ENCODE data around the gene EGLN1. TPM values are rescaled to one million over a fixed set of nuclear protein-coding genes. Genes with fewer than 3 reads are reported as not detected.
"Not testable (repeated sequence)": the region's sequence is repeated elsewhere in the genome, so short reads cannot be mapped to it uniquely, and the experiment has no call there.

Gene EGLN1
- total RNA-seq, 2 donors from 2014 or later = 36.6 to 79.1 TPM

DNA sequence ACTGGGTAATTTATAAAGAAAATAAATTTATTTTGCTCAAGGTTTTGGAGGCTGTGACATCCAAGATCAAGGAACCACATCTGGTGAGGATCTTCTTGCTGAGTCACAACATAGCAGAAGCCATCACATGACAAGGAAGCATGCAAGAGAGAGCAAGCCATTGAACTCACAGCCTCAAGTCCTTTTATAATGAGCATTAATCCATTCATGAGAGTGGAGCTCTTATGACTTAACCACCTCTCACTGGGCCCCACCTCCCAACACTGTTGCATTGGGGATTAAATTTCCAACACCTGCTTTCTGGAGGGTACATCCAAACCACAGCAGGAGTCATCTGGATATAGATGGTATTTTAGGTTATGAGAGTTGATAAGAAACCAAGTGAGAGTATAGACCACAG, 20.6 kb upstream of the EGLN1 start:
- Histone ChIP-seq H3K4me1 (no peaks in the 10 kb centered on the region), H3K36me3 (no peaks in the 10 kb centered on the region), H3K4me3 (no peak overlapping the region), H3K9me3 (no peaks in the 10 kb centered on the region), H3K9ac (ENCODE audit: low read depth in 2 of 2, low read length in 2 of 2) (no peak overlapping the region), H3K27me3 (no peaks in the 10 kb centered on the region), H3K27ac (no peak overlapping the region)
- TF ChIP-seq, protein P1, sequence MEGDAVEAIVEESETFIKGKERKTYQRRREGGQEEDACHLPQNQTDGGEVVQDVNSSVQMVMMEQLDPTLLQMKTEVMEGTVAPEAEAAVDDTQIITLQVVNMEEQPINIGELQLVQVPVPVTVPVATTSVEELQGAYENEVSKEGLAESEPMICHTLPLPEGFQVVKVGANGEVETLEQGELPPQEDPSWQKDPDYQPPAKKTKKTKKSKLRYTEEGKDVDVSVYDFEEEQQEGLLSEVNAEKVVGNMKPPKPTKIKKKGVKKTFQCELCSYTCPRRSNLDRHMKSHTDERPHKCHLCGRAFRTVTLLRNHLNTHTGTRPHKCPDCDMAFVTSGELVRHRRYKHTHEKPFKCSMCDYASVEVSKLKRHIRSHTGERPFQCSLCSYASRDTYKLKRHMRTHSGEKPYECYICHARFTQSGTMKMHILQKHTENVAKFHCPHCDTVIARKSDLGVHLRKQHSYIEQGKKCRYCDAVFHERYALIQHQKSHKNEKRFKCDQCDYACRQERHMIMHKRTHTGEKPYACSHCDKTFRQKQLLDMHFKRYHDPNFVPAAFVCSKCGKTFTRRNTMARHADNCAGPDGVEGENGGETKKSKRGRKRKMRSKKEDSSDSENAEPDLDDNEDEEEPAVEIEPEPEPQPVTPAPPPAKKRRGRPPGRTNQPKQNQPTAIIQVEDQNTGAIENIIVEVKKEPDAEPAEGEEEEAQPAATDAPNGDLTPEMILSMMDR (IDR thresholded peaks at IDR 0.05) = no peak
- no peak for DNase-seq
- intact Hi-C loops (cut with DNase I) = no loop called here

- no peak overlapping the region for H3K4me3 ChIP-seq
- H3K9me3 ChIP-seq = no peaks in the 10 kb centered on the region
- DNase-seq = no peak
- H3K27ac ChIP-seq = no peak overlapping the region
- H3K27me3 ChIP-seq = no peaks in the 10 kb centered on the region
- TF ChIP-seq, protein P1 (IDR thresholded peaks at IDR 0.05) = no peak
- intact Hi-C loops (cut with DNase I) = no loop called here
- H3K9ac ChIP-seq (ENCODE audit: low read depth in 2 of 2, low read length in 2 of 2) = no peak overlapping the region
- H3K36me3 ChIP-seq = no peaks in the 10 kb centered on the region
- H3K4me1 ChIP-seq = no peaks in the 10 kb centered on the region
Observed at GRCh38 chr1:231432996-231433395, 10.9 kb upstream of the EGLN1 start.

DNA sequence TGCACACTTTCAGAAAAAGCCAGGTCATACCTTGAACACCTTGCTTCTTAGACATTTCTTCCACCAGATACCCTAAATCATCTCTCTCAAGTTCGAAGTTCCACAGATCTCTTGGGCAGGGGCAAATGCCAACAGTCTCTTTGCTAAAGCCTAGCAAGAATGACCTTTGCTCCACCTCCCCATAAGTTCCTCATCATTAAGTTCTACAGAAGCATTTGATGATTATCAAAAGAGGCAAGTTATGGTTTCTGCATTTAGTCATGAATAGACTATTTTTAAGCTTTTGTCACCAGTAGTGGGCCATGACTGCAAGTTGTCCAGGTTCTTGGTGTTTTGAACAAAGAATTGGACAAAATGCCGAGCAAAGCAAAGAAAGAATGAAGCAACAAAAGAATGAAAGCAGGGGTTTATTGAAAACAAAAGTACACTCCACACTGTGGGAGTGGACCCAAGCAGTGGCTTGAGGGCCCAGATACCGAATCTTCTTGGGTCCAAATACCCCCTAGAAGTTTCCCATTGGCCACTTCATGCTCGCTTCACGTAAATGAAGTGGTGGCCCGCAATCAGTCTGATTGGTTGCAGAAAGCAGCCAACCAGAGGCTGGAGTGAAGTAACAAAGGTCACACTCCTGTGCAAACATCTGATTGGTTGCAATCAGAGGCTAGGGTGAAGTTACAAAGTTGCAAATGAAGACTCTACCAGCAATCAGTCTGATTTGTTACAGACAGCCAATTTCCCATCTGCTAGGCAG, 9.8 kb upstream of the EGLN1 start:
- Histone ChIP-seq H3K36me3 (no peaks in the 10 kb centered on the region), H3K27ac (no peak overlapping the region), H3K4me3 (no peak overlapping the region), H3K4me1 (no peaks in the 10 kb centered on the region), H3K27me3 (no peaks in the 10 kb centered on the region), H3K9ac (ENCODE audit: low read depth in 2 of 2, low read length in 2 of 2) (no peak overlapping the region), H3K9me3 (no peaks in the 10 kb centered on the region)
- intact Hi-C loops (cut with DNase I) = no loop called here
- TF ChIP-seq, protein P1 (IDR thresholded peaks at IDR 0.05) = no peak
- DNase-seq = no peak

GRCh38 chr1:231430678-231431352, 8.7 kb upstream of the EGLN1 start:
- H3K27me3 ChIP-seq; H3K9me3 ChIP-seq; H3K4me3 ChIP-seq; H3K4me1 ChIP-seq; DNase-seq; H3K9ac ChIP-seq (ENCODE audit: low read depth in 2 of 2, low read length in 2 of 2); H3K27ac ChIP-seq; intact Hi-C loops (cut with DNase I); H3K36me3 ChIP-seq: not testable (repeated sequence)

- Histone ChIP-seq H3K9me3 (no peaks in the 10 kb centered on the region), H3K4me3 (no peak overlapping the region), H3K27me3 (no peaks in the 10 kb centered on the region), H3K36me3 (no peaks in the 10 kb centered on the region), H3K9ac (ENCODE audit: low read depth in 2 of 2, low read length in 2 of 2) (no peak overlapping the region), H3K27ac (no peak overlapping the region), H3K4me1 (no peaks in the 10 kb centered on the region)
- TF ChIP-seq, protein P1 (IDR thresholded peaks at IDR 0.05) = no peak
- intact Hi-C loops (cut with DNase I) = loop anchor here (10.0 kb wide), 1 partner anchor 64 kb away; no protein-coding TSS in a partner anchor
- DNase-seq = no peak
Observed at GRCh38 chr1:231428377-231428776, 6.3 kb upstream of the EGLN1 start.
